Heart left ventricle (tissue), 16 donors: ENCODE results near the gene PRKG1. TPM values are rescaled to one million over a fixed set of nuclear protein-coding genes. Genes with fewer than 3 reads are reported as not detected.

ENCODE experiments used
- ATAC-seq, 4 donors: fragments of 200-7000 bp; cut with Tn5 transposase; one replicate each; pipeline ENCODE4 v1.9.1; 2020 to 2022; ENCODE audit warnings: moderate library complexity in 4 of 4, mild to moderate bottlenecking in 3 of 4, moderate number of reproducible peaks in 1 of 4
- DNase-seq, 5 donors: peaks; one replicate each; pipeline ENCODE4 v3.0.0-alpha.2; 2020
- H3K27ac ChIP-seq, 12 donors: fragments of 200-600 bp; sonication (generic) in 4 of 12; one replicate each; pipeline versions ENCODE4 v1.5.0 to v1.8.0; 2016 to 2022; ENCODE audit warnings: mild to moderate bottlenecking in 2 of 12
- H3K27me3 ChIP-seq, 9 donors: fragments of 200-600 bp; sonication (generic) in 2 of 9; one replicate each; pipeline versions ENCODE4 v1.5.1 to v1.8.0; 2016 to 2022; ENCODE audit warnings: mild to moderate bottlenecking in 3 of 9
- H3K36me3 ChIP-seq, 9 donors: fragments of 200-600 bp; sonication (generic) in 2 of 9; one replicate each; pipeline versions ENCODE4 v1.5.0 to v1.8.0; 2018 to 2022; ENCODE audit warnings: mild to moderate bottlenecking in 2 of 9
- H3K4me1 ChIP-seq, 12 donors: fragments of 200-600 bp; sonication (generic) in 4 of 12; one replicate each; pipeline versions ENCODE4 v1.5.0 to v1.8.0; 2016 to 2022; ENCODE audit warnings: mild to moderate bottlenecking in 3 of 12
- H3K4me3 ChIP-seq, 12 donors: fragments of 200-600 bp; sonication (generic) in 4 of 12; one replicate each; pipeline versions ENCODE4 v1.5.0 to v1.8.0; 2017 to 2022; ENCODE audit warnings: mild to moderate bottlenecking in 9 of 12, moderate library complexity in 4 of 12
- H3K9me3 ChIP-seq, 12 donors: fragments of 200-600 bp; sonication (generic) in 4 of 12; one replicate each; pipeline versions ENCODE4 v1.5.0 to v1.8.0; 2016 to 2022; ENCODE audit warnings: mild to moderate bottlenecking in 1 of 12
- POLR2A ChIP-seq, 2 donors: fragments of 450-650 bp; IDR thresholded peaks; one replicate each; pipeline ENCODE4 v1.6.1; 2017; ENCODE audit warnings: antibody characterized with exemption in 2 of 2, mild to moderate bottlenecking in 2 of 2, moderate library complexity in 2 of 2
- WGBS, 4 donors: extraction: QIAGEN DNeasy Blood & Tissue Kit in 2 of 4; methylation state at CpG; one replicate each; pipeline versions ENCODE4 v1.1.5 to v1.1.7; 2013 to 2018; 5-methylcytosine and 5-hydroxymethylcytosine counted together
- intact Hi-C, 10 donors: fragments of 100-400 bp; cut with DNase I; formaldehyde crosslinking; loops; one replicate each; pipeline versions ENCODE4 v1.11.1 to v1.14.2; 2022
- polyA plus RNA-seq, 2 donors: library from polyadenylated mRNA; stranded (reverse); fragments of 200-250 nt; gene quantifications; one replicate each; pipeline ENCODE4 v1.2.3, GENCODE V29; 2013
- total RNA-seq, 9 donors: library from RNA; depleted of rRNA in 2 of 9; stranded (reverse); fragments of >200 nt in 2 of 9; fragmentation: NEBNext Ultra II Directional in 3 of 9; extraction: Animal tissue kit (Norgen Biotek cat#: 25700) in 3 of 9; gene quantifications; one replicate each; pipeline versions ENCODE4 v1.1.0 to v1.2.4, GENCODE V29; 2016 to 2023
- TF ChIP-seq, protein P1 (sequence below), 12 donors: fragments of 200-600 bp; sonication (generic) in 4 of 12; IDR thresholded peaks; one replicate each; pipeline versions ENCODE4 v1.5.0 to v1.8.0; 2018 to 2022; ENCODE audit warnings: antibody characterized with exemption in 12 of 12, mild to moderate bottlenecking in 5 of 12
- donor health status: ischemic (EF 13 %, LVEDD 7.1; RV severe dilation, severe dysfunction).
- donor health status: healthy with polysubstance abuse.
- donor health status: DM: no; HTN: yes; CAD: no.
- donor health status: DM: no; HTN: no; CAD: no.
- donor health status: ischemic (EF 25% LVEDD 6.9; RV normal size, moderate dysfunction).
- donor health status: ischemic (EF 25% LVEDD 5.7; RV mildly dilated, moderate dysfunction).
- donor health status: healthy.
- donor health status: DM: yes; HTN: yes; CAD: no.
- donor health status: ischemic (EF 35%, LVEDD 5.7; RV mildly dilated, moderate dysfunction).
- donor health status: nonischemic (EF 11% LVEDD 7.7; RV severe dilation, severe dysfunction).
- donor health status: DM: yes; HTN: yes; CAD: no.
- donor health status: PGD.
- donor health status: ischemic (EF 29% LVEDD 5.4; RV normal size, mild dysfunction).
- donor health status: nonischemic (EF 23%, LVEDD 6.1; RV moderate dilation, normal function).

PRKG1 gene
- total and polyA plus RNA-seq, 11 donors, result 5.5 to 37.3 (median 29.3) TPM

DNA sequence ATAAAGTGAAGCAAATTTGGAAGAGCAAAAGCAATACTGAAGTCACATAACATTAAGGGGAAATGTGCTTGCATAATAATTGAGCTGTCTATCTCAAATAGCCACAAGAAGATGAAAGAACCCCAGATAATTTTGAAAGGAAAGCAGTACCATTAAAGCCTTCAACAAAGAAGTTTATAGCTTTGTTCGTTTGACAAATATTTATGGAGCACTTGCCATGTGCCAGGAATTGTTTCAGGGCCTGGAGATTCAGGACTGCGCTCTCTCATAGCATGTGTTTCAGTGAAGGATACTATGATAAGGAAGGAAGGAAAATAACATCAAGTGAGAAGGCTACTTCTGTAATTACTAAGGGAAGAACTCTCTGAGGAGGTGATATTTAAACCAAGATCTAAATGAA lies 837.4 kb downstream of the PRKG1 start:
- Histone ChIP-seq H3K4me3 (no peak overlapping the region), H3K4me1 (peaks cover 0 to 26% (median 0%) of the 10 kb centered on the region in 12 donors), H3K27me3 (no peaks in the 10 kb centered on the region), H3K9me3 (no peaks in the 10 kb centered on the region), H3K36me3 (no peaks in the 10 kb centered on the region), H3K27ac (peak overlapping the region in 1 of 12 donors; percentile 49)
- intact Hi-C loops, result no loop called here
- DNase-seq (no peak), ATAC-seq (no peak)
- WGBS, 4 donors, result 46 to 62% (median 54%) methylated on average over 2 of the region's 2 CpGs
- TF ChIP-seq POLR2A (IDR thresholded peaks at IDR 0.05), result no peak
- TF ChIP-seq, protein P1, sequence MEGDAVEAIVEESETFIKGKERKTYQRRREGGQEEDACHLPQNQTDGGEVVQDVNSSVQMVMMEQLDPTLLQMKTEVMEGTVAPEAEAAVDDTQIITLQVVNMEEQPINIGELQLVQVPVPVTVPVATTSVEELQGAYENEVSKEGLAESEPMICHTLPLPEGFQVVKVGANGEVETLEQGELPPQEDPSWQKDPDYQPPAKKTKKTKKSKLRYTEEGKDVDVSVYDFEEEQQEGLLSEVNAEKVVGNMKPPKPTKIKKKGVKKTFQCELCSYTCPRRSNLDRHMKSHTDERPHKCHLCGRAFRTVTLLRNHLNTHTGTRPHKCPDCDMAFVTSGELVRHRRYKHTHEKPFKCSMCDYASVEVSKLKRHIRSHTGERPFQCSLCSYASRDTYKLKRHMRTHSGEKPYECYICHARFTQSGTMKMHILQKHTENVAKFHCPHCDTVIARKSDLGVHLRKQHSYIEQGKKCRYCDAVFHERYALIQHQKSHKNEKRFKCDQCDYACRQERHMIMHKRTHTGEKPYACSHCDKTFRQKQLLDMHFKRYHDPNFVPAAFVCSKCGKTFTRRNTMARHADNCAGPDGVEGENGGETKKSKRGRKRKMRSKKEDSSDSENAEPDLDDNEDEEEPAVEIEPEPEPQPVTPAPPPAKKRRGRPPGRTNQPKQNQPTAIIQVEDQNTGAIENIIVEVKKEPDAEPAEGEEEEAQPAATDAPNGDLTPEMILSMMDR (IDR thresholded peaks at IDR 0.05), result no peak

GRCh38 chr10:51915031-51915542 lies 840.8 kb downstream of the PRKG1 start:
- H3K36me3 ChIP-seq, result no peaks in the 10 kb centered on the region
- ATAC-seq, result peak in 2 of 4 donors; percentile 54 to 77
- DNase-seq, result no peak
- intact Hi-C loops, result no loop called here
- H3K27me3 ChIP-seq, result no peaks in the 10 kb centered on the region
- H3K9me3 ChIP-seq, result no peaks in the 10 kb centered on the region
- H3K4me1 ChIP-seq, result peaks cover 0 to 20% (median 4%) of the 10 kb centered on the region in 12 donors
- peak overlapping the region in 1 of 12 donors; percentile 41 for H3K27ac ChIP-seq
- 68 to 81% (median 79%) methylated on average over 1 of the region's 1 CpG for WGBS, 4 donors
- TF ChIP-seq POLR2A (IDR thresholded peaks at IDR 0.05), result no peak
- TF ChIP-seq, protein P1 (IDR thresholded peaks at IDR 0.05), result no peak
- no peak overlapping the region for H3K4me3 ChIP-seq

- DNase-seq (no peak), ATAC-seq (no peak)
- no peak overlapping the region for H3K27ac ChIP-seq
- peaks cover 0 to 16% (median 4%) of the 10 kb centered on the region in 12 donors for H3K4me1 ChIP-seq
- no peaks in the 10 kb centered on the region for H3K9me3 ChIP-seq
- no peak overlapping the region for H3K4me3 ChIP-seq
- H3K27me3 ChIP-seq, result no peaks in the 10 kb centered on the region
- intact Hi-C loops, result no loop called here
- H3K36me3 ChIP-seq, result no peaks in the 10 kb centered on the region
- 33 to 64% (median 36%) methylated on average over 2 of the region's 2 CpGs for WGBS, 4 donors
- TF ChIP-seq POLR2A (IDR thresholded peaks at IDR 0.05), result no peak
- TF ChIP-seq, protein P1 (IDR thresholded peaks at IDR 0.05), result no peak
Measured at GRCh38 chr10:51918440-51918839, 844.2 kb downstream of the PRKG1 start.

DNA sequence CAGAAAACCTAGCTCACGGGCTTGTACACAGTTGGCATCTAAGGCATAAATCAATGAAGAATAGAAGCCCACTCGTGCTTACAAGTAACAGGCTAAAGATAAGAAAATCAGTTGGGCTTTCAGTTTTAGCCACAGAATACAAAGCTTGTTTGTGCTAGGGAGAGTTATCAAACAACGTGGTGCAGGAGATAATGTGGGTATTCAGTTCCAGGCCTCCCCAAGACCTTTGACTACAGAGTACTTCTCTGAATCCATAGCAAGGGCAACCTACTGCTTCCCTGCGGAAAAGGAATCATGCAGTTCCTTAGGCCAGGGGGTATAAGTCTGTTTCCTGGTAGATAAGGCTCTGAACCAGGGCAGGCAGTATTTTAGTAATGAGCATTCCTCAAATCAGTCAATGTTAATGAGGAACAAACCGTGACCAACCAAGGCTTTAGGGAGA lies 844.6 kb downstream of the PRKG1 start:
- peaks cover 0 to 16% (median 4%) of the 10 kb centered on the region in 12 donors for H3K4me1 ChIP-seq
- intact Hi-C loops, result no loop called here
- 29 to 30% (median 29%) methylated on average over 5 of the region's 5 CpGs for WGBS, 4 donors
- H3K27ac ChIP-seq, result no peak overlapping the region
- DNase-seq (no peak), ATAC-seq (peak in 3 of 4 donors; percentile 18 to 28 (median 26))
- H3K4me3 ChIP-seq, result no peak overlapping the region
- no peaks in the 10 kb centered on the region for H3K9me3 ChIP-seq
- H3K27me3 ChIP-seq, result no peaks in the 10 kb centered on the region
- TF ChIP-seq, protein P1 (IDR thresholded peaks at IDR 0.05), result no peak
- TF ChIP-seq POLR2A (IDR thresholded peaks at IDR 0.05), result no peak
- H3K36me3 ChIP-seq, result no peaks in the 10 kb centered on the region
